Measurements from ENCODE around the gene PTPN6. TPM values are rescaled to one million over a fixed set of nuclear protein-coding genes. Genes with fewer than 3 reads are reported as not detected.

Gene PTPN6
- total and polyA plus RNA-seq, 9 of the 15 experiments (the other 6 are each of a cell fraction or from before 2014, with no cell fraction given): 1.5 to 5.1 (median 3.9) TPM

- TF ChIP-seq FOXA3 (CRISPR knock-in tag; conservative IDR thresholded peaks at IDR 0.05 in 1 of 2, IDR thresholded peaks at IDR 0.05 in 1 of 2) (no peak; a peak in 3 of 4 replicates), ZNF408 (CRISPR knock-in tag; IDR thresholded peaks at IDR 0.05; ENCODE audit: low read depth) (no peak), ZNF354B (CRISPR knock-in tag; IDR thresholded peaks at IDR 0.05) (peak; percentile 77), BCOR (IDR thresholded peaks at IDR 0.05) (0 out of 2 replicates have a peak, but pooled peaks have one; percentile 15), LCOR (CRISPR knock-in tag; IDR thresholded peaks at IDR 0.05) (peak; percentile 83; the same call in 1 of the 2 replicates), MAFF (IDR thresholded peaks at IDR 0.05; ENCODE audit: low read length) (peak; percentile 19), FOXJ2 (tag; IDR thresholded peaks at IDR 0.05) (peak; percentile 61; the same call in 1 of the 2 replicates), GABPA (tag; conservative IDR thresholded peaks at IDR 0.05; ENCODE audit: low read depth) (peak; percentile 87), ZFP30 (CRISPR knock-in tag; IDR thresholded peaks at IDR 0.05; ENCODE audit: borderline replicate concordance) (peak; percentile 92; the same call in 1 of the 2 replicates), FOSL1 (tag; conservative IDR thresholded peaks at IDR 0.05) (0 out of 2 replicates have a peak, but pooled peaks have one; percentile 32), CHCHD3 (CRISPR knock-in tag; IDR thresholded peaks at IDR 0.05) (peak; percentile 99), ZNF639 (CRISPR knock-in tag; conservative IDR thresholded peaks at IDR 0.05 in 1 of 2, IDR thresholded peaks at IDR 0.05 in 1 of 2) (peak in 1 of 2 experiments; percentile 52; a peak in 1 of 4 replicates), KDM1A (IDR thresholded peaks at IDR 0.05) (0 out of 4 replicates have a peak, but pooled peaks of 1 of the 2 experiments have one; percentile 11), ZNF224 (CRISPR knock-in tag; IDR thresholded peaks at IDR 0.05) (0 out of 2 replicates have a peak, but pooled peaks have one; percentile 51), PHF21A (IDR thresholded peaks at IDR 0.05; ENCODE audit: borderline replicate concordance, low read depth) (peak; percentile 42; the same call in 1 of the 2 replicates), HNRNPUL1 (IDR thresholded peaks at IDR 0.05; ENCODE audit: low read length) (peak; percentile 97), PYGO2 (tag; IDR thresholded peaks at IDR 0.05) (0 out of 2 replicates have a peak, but pooled peaks have one; percentile 37), CREM (IDR thresholded peaks at IDR 0.05; ENCODE audit: low read depth) (peak; percentile 38; the same call in 1 of the 2 replicates)
- TF ChIP-seq, protein P1, sequence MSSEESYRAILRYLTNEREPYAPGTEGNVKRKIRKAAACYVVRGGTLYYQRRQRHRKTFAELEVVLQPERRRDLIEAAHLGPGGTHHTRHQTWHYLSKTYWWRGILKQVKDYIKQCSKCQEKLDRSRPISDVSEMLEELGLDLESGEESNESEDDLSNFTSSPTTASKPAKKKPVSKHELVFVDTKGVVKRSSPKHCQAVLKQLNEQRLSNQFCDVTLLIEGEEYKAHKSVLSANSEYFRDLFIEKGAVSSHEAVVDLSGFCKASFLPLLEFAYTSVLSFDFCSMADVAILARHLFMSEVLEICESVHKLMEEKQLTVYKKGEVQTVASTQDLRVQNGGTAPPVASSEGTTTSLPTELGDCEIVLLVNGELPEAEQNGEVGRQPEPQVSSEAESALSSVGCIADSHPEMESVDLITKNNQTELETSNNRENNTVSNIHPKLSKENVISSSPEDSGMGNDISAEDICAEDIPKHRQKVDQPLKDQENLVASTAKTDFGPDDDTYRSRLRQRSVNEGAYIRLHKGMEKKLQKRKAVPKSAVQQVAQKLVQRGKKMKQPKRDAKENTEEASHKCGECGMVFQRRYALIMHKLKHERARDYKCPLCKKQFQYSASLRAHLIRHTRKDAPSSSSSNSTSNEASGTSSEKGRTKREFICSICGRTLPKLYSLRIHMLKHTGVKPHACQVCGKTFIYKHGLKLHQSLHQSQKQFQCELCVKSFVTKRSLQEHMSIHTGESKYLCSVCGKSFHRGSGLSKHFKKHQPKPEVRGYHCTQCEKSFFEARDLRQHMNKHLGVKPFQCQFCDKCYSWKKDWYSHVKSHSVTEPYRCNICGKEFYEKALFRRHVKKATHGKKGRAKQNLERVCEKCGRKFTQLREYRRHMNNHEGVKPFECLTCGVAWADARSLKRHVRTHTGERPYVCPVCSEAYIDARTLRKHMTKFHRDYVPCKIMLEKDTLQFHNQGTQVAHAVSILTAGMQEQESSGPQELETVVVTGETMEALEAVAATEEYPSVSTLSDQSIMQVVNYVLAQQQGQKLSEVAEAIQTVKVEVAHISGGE (CRISPR knock-in tag; IDR thresholded peaks at IDR 0.05): peak in 2 of 3 experiments; percentile 36 to 75; a peak in 3 of 6 replicates
- TF ChIP-seq, protein P2, sequence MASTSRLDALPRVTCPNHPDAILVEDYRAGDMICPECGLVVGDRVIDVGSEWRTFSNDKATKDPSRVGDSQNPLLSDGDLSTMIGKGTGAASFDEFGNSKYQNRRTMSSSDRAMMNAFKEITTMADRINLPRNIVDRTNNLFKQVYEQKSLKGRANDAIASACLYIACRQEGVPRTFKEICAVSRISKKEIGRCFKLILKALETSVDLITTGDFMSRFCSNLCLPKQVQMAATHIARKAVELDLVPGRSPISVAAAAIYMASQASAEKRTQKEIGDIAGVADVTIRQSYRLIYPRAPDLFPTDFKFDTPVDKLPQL (IDR thresholded peaks at IDR 0.05; ENCODE audit: extremely low read depth, insufficient read length): peak; percentile 99
Measured at GRCh38 chr12:6943722-6944380, 7.3 kb upstream of the PTPN6 start, which contains the start of the genes C12orf57 and RNU7-1 (continued).

All from K562 (cell line).